ENCODE measurements around the gene PSTK.

DNA sequence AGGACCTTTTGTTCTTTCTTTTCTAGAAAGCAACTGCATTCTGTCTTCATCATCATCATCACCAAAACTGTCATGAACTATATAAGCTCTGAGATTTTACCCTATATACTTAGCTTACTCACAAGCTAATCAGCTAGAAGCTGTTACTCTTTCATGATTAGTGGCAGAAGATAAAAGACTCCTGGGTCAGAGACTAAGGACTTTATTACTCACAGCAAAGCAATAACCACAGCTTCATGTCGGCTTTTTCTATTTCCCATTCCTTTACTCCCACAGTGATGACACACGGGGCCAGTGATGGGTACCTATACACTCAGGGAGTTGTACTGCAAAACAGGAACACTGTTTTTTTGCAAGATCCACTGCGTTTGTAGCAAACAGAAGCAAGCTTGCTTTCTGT lies 17.8 kb upstream of the PSTK start:
- TF ChIP-seq CTCF (IDR thresholded peaks at IDR 0.05) (no peak), POLR2A (IDR thresholded peaks at IDR 0.05) (no peak)
